Spleen (tissue), 7 donors: ENCODE data around the gene SH2D7.

Experiments
- CTCF ChIP-seq, 11 experiments: fragments of 200-600 bp in 7 of 11; fragments of 450-650 bp in 4 of 11; sonication (generic) in 4 of 11; IDR thresholded peaks in 8 of 11; conservative IDR thresholded peaks in 3 of 11; 1 replicate in 7 of 11; 2 replicates in 4 of 11; pipeline versions ENCODE4 v1.4.0 to v1.8.0; 2016 to 2021; ENCODE audit warnings: antibody characterized with exemption in 11 of 11, inconsistent platforms in 4 of 11, mild to moderate bottlenecking in 1 of 11
- POLR2AphosphoS5 ChIP-seq, 3 donors: sonication (generic); formaldehyde crosslinking; IDR thresholded peaks; one replicate each; pipeline ENCODE4 v1.5.1; 2017; ENCODE audit warnings: antibody characterized with exemption in 3 of 3
- donor health status: DM: no; HTN: no; CAD: no; lungs with moderate emphysema.
- donor health status: DM: no; HTN: no; CAD: no.
- donor health status: DM: no; HTN: no; CAD: no.

GRCh38 chr15:78092261-78093041 is at the start of gene SH2D7:
- TF ChIP-seq CTCF (IDR thresholded peaks at IDR 0.05 in 8 of 11, conservative IDR thresholded peaks at IDR 0.05 in 3 of 11): no peak
- TF ChIP-seq POLR2AphosphoS5 (IDR thresholded peaks at IDR 0.05): no peak
